ENCODE data around the gene RFX8.

The RFX8 gene

DNA sequence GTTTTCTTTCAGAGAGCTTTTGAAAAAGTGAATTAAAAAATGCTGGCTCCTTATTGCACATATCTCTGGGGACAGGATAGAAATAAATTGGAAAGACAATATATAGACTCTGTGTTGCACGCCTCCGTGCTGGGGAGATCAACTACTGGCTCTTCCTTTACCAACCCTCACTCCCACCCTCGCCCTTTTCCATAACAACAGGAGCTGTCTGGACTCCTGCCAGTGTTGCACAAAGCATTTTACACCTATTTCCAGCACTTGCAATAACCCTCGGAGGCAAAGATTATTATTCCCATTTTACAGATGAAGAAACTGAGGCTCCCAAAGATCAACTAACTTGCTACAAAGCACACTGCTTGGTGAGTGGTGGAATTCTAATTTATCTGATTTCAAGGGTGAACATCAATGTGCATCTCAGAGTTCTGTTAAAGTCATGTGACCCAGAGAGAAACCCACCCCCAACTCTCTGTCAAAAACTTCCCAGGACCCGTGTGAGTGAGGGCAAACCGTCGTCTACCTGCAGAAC, 91.8 kb downstream of the RFX8 start:
- Histone ChIP-seq H3K4me3 (ENCODE audit: low read length) (no peak overlapping the region), H4K20me1 (ENCODE audit: insufficient read depth, low read length) (no peaks in the 10 kb centered on the region), H3K4me2 (ENCODE audit: low read depth, low read length) (no peak overlapping the region), H3K9ac (ENCODE audit: low read length) (no peak overlapping the region), H3K27me3 (replicated peaks; ENCODE audit: insufficient read depth, low read length) (no peaks in the 10 kb centered on the region), H3K4me1 (ENCODE audit: low read length) (no peaks in the 10 kb centered on the region), H3K9me3 (replicated peaks; ENCODE audit: insufficient read depth, low read length) (no peaks in the 10 kb centered on the region), H2AFZ (ENCODE audit: low read length) (no peak overlapping the region), H3K27ac (ENCODE audit: low read length) (no peak overlapping the region), H3K9me2 (replicated peaks; ENCODE audit: insufficient read depth, low read length) (no peaks in the 10 kb centered on the region), H3K36me3 (replicated peaks; ENCODE audit: insufficient read depth, low read length) (no peaks in the 10 kb centered on the region), H3K79me2 (ENCODE audit: low read length) (no peaks in the 10 kb centered on the region), H3F3A (ENCODE audit: insufficient read depth, low read length) (no peaks in the 10 kb centered on the region)
- DNase-seq, result no peak
- TF ChIP-seq EZH2phosphoT487 (IDR thresholded peaks at IDR 0.05; ENCODE audit: low read length), result no peak
- no peak for TF ChIP-seq EZH2 (optimal IDR thresholded peaks at IDR 0.05; ENCODE audit: low read depth, low read length)
- TF ChIP-seq, protein P1, sequence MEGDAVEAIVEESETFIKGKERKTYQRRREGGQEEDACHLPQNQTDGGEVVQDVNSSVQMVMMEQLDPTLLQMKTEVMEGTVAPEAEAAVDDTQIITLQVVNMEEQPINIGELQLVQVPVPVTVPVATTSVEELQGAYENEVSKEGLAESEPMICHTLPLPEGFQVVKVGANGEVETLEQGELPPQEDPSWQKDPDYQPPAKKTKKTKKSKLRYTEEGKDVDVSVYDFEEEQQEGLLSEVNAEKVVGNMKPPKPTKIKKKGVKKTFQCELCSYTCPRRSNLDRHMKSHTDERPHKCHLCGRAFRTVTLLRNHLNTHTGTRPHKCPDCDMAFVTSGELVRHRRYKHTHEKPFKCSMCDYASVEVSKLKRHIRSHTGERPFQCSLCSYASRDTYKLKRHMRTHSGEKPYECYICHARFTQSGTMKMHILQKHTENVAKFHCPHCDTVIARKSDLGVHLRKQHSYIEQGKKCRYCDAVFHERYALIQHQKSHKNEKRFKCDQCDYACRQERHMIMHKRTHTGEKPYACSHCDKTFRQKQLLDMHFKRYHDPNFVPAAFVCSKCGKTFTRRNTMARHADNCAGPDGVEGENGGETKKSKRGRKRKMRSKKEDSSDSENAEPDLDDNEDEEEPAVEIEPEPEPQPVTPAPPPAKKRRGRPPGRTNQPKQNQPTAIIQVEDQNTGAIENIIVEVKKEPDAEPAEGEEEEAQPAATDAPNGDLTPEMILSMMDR (IDR thresholded peaks at IDR 0.05; ENCODE audit: low read length), result no peak

DNA sequence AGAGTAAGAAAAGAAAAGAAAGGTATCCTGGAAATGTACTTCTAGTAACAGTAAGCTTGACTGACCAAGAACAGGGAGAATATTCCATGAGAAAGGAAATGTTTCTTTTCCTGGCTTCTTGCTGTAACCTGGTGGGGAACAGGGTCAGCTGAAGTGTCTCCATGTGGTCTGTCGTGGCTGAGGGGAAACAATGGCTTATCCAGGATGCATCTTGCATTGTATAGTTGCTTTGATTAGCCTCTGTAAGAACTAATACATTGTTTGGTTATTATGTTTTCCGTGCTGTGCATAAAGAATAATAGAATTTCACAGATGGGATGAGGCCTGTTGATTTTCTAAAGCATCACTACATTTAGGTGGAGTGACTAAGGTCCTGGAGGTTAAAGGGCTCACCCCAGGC, 92.5 kb downstream of the RFX8 start:
- Histone ChIP-seq H2AFZ (ENCODE audit: low read length) (no peak overlapping the region), H3K4me1 (ENCODE audit: low read length) (no peaks in the 10 kb centered on the region), H3K36me3 (replicated peaks; ENCODE audit: insufficient read depth, low read length) (no peaks in the 10 kb centered on the region), H3K4me2 (ENCODE audit: low read depth, low read length) (no peak overlapping the region), H3K27me3 (replicated peaks; ENCODE audit: insufficient read depth, low read length) (no peaks in the 10 kb centered on the region), H3K9ac (ENCODE audit: low read length) (no peak overlapping the region), H3K4me3 (ENCODE audit: low read length) (no peak overlapping the region), H3F3A (ENCODE audit: insufficient read depth, low read length) (no peaks in the 10 kb centered on the region), H4K20me1 (ENCODE audit: insufficient read depth, low read length) (no peaks in the 10 kb centered on the region), H3K79me2 (ENCODE audit: low read length) (no peaks in the 10 kb centered on the region), H3K9me3 (replicated peaks; ENCODE audit: insufficient read depth, low read length) (no peaks in the 10 kb centered on the region), H3K27ac (ENCODE audit: low read length) (no peak overlapping the region), H3K9me2 (replicated peaks; ENCODE audit: insufficient read depth, low read length) (no peaks in the 10 kb centered on the region)
- TF ChIP-seq, protein P1 (IDR thresholded peaks at IDR 0.05; ENCODE audit: low read length), result no peak
- no peak for TF ChIP-seq EZH2 (optimal IDR thresholded peaks at IDR 0.05; ENCODE audit: low read depth, low read length)
- no peak for TF ChIP-seq EZH2phosphoT487 (IDR thresholded peaks at IDR 0.05; ENCODE audit: low read length)
- DNase-seq, result no peak

DNA sequence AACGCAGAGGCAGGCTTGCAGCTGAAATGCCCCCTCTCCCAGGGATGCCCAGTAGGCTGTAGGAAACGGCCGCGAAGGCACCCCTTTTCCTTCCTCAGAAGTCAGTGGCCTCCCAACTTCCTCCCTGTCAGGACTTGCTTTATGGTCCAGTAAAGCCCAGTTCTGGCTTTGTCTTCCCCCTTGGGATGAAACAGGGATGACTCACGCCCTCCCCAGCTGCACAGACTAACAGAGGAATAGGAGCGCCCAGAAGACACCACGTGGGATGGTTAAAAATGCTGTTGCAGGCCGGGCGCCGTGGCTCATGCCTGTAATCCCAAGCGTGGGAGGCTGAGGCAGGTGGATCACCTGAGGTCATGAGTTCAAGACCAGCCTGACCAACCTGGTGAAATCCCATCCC, 94.5 kb downstream of the RFX8 start:
- no peak overlapping the region for H3K9ac ChIP-seq (ENCODE audit: low read length)
- no peaks in the 10 kb centered on the region for H4K20me1 ChIP-seq (ENCODE audit: insufficient read depth, low read length)
- no peaks in the 10 kb centered on the region for H3K9me3 ChIP-seq (replicated peaks; ENCODE audit: insufficient read depth, low read length)
- no peak overlapping the region for H3K4me3 ChIP-seq (ENCODE audit: low read length)
- H3K4me2 ChIP-seq (ENCODE audit: low read depth, low read length), result no peak overlapping the region
- H3K27ac ChIP-seq (ENCODE audit: low read length), result no peak overlapping the region
- no peaks in the 10 kb centered on the region for H3K9me2 ChIP-seq (replicated peaks; ENCODE audit: insufficient read depth, low read length)
- no peak for DNase-seq
- no peaks in the 10 kb centered on the region for H3K36me3 ChIP-seq (replicated peaks; ENCODE audit: insufficient read depth, low read length)
- no peaks in the 10 kb centered on the region for H3K79me2 ChIP-seq (ENCODE audit: low read length)
- TF ChIP-seq EZH2 (optimal IDR thresholded peaks at IDR 0.05; ENCODE audit: low read depth, low read length) (no peak), EZH2phosphoT487 (IDR thresholded peaks at IDR 0.05; ENCODE audit: low read length) (no peak)
- TF ChIP-seq, protein P1 (IDR thresholded peaks at IDR 0.05; ENCODE audit: low read length), result no peak
- no peaks in the 10 kb centered on the region for H3K27me3 ChIP-seq (replicated peaks; ENCODE audit: insufficient read depth, low read length)
- no peak overlapping the region for H2AFZ ChIP-seq (ENCODE audit: low read length)
- H3F3A ChIP-seq (ENCODE audit: insufficient read depth, low read length), result no peaks in the 10 kb centered on the region
- no peaks in the 10 kb centered on the region for H3K4me1 ChIP-seq (ENCODE audit: low read length)

Data from MM.1S (cell line).